ENCODE measurements around the gene SMG1.
"Not testable (repeated sequence)": the region's sequence is repeated elsewhere in the genome, so short reads cannot be mapped to it uniquely, and the experiment has no call there.

GRCh38 chr16:18869043-18869771, 57.0 kb downstream of the SMG1 start:
- not testable (repeated sequence) for TF ChIP-seq CTCF (IDR thresholded peaks at IDR 0.05); ZFX (IDR thresholded peaks at IDR 0.05; ENCODE audit: borderline replicate concordance)

Measured in 22Rv1 (cell line).